K562 (cell line): Measurements from ENCODE around the gene NR5A1. TPM values are rescaled to one million over a fixed set of nuclear protein-coding genes. Genes with fewer than 3 reads are reported as not detected.

Experiments used
- ARID1B ChIP-seq: fragments of 450-650 bp; IDR thresholded peaks from 2 replicates; pipeline ENCODE4 v1.6.1; 2016; ENCODE audit warnings: antibody characterized with exemption, mild to moderate bottlenecking, inconsistent platforms
- CHD2 ChIP-seq: IDR thresholded peaks from 2 replicates; pipeline ENCODE4 v1.6.1; 2011; ENCODE audit warnings: low read depth, low read length
- KHSRP ChIP-seq: fragments of 450-650 bp; IDR thresholded peaks from 2 replicates; pipeline ENCODE4 v1.6.1; 2017
- MCM7 ChIP-seq, 2 experiments: fragments of 450-650 bp; IDR thresholded peaks; 2 replicates each; pipeline ENCODE4 v1.6.1; 2016 to 2018
- MYNN ChIP-seq, 2 experiments: sonication (generic); formaldehyde crosslinking in 1 of 2; IDR thresholded peaks; 2 replicates each; pipeline versions ENCODE4 v1.5.0 to v1.6.1; 2016 to 2020; ENCODE audit warnings: antibody characterized with exemption in 1 of 2, missing genetic modification reagents in 1 of 2
- NR4A1 ChIP-seq, 2 experiments: fragments of 250-450 bp in 1 of 2; fragments of 450-650 bp in 1 of 2; sonication (Bioruptor Pico) in 1 of 2; IDR thresholded peaks; 2 replicates each; pipeline versions ENCODE4 v1.4.0 to v1.6.1; 2016 to 2020; ENCODE audit warnings: mild to moderate bottlenecking in 2 of 2, missing compliant biosample characterization in 1 of 2, missing genetic modification characterization in 1 of 2, moderate library complexity in 1 of 2
- PML ChIP-seq: IDR thresholded peaks from 2 replicates; pipeline ENCODE4 v1.6.1; 2012; ENCODE audit warnings: low read length, inconsistent platforms
- POLR2G ChIP-seq: fragments of 200-400 bp; formaldehyde crosslinking; IDR thresholded peaks from 2 replicates; pipeline ENCODE4 v1.6.1; 2017; ENCODE audit warnings: low read depth, mild to moderate bottlenecking, antibody characterized with exemption, low read length, moderate library complexity
- RBBP5 ChIP-seq: fragments of 200-600 bp; sonication (generic); IDR thresholded peaks from 2 replicates; pipeline ENCODE4 v1.6.1; 2012; ENCODE audit warnings: borderline replicate concordance, mild to moderate bottlenecking, low read length, control low read depth, inconsistent platforms; ENCODE audit not compliant: insufficient read depth, poor library complexity, severe bottlenecking
- STAG1 ChIP-seq: sonication (generic); formaldehyde crosslinking; IDR thresholded peaks from 2 replicates; pipeline ENCODE4 v1.5.0; 2020; ENCODE audit warnings: missing genetic modification reagents, borderline replicate concordance
- TAL1 ChIP-seq: fragments of 450-650 bp; IDR thresholded peaks from 2 replicates; pipeline ENCODE4 v1.6.1; 2016; ENCODE audit warnings: mild to moderate bottlenecking
- XRCC3 ChIP-seq: fragments of 450-650 bp; IDR thresholded peaks from 2 replicates; pipeline ENCODE4 v1.6.1; 2017; ENCODE audit warnings: mild to moderate bottlenecking, moderate library complexity
- ZNF217 ChIP-seq: sonication (generic); formaldehyde crosslinking; IDR thresholded peaks from 2 replicates; pipeline ENCODE4 v1.8.0; 2022; ENCODE audit warnings: mild to moderate bottlenecking, missing genetic modification reagents
- ZNF316 ChIP-seq: fragments of 450-650 bp; IDR thresholded peaks from 2 replicates; pipeline ENCODE4 v1.6.1; 2016
- polyA plus RNA-seq, 8 experiments: library from polyadenylated mRNA; depleted of rRNA in 4 of 8; stranded (reverse) in 5 of 8; unstranded in 3 of 8; fragments of >200 nt; fragmentation: Nextera tagmentation in 2 of 8; fragmentation: Illumina TruSeq in 1 of 8; extraction: Ambion mirVana in 2 of 8; extraction: Trizol in 1 of 8; gene quantifications; 2 replicates each; pipeline versions ENCODE4 v1.2.1 to v1.2.3, GENCODE V29; 2011 to 2014; ENCODE audit warnings: inconsistent platforms in 1 of 8, missing spikeins in 1 of 8
- total RNA-seq, 7 experiments: library from RNA; depleted of rRNA in 6 of 7; stranded (reverse); fragments of >200 nt in 6 of 7; fragmentation: Illumina TruSeq in 2 of 7; extraction: Trizol in 2 of 7; gene quantifications; 2 replicates each; pipeline versions ENCODE4 v1.2.1 to v1.2.3, GENCODE V29; 2011 to 2021; ENCODE audit warnings: low replicate concordance in 1 of 7
- TF ChIP-seq, protein P1 (sequence below): fragments of 250-450 bp; sonication (Bioruptor Pico); IDR thresholded peaks from 2 replicates; pipeline ENCODE4 v1.5.0; 2021; ENCODE audit warnings: mild to moderate bottlenecking, borderline replicate concordance
- TF ChIP-seq, protein P2 (sequence below): sonication (generic); formaldehyde crosslinking; IDR thresholded peaks from 2 replicates; pipeline ENCODE4 v1.8.0; 2022; ENCODE audit warnings: mild to moderate bottlenecking, missing genetic modification reagents
- TF ChIP-seq, protein P3 (sequence below): sonication (generic); formaldehyde crosslinking; IDR thresholded peaks from 2 replicates; pipeline ENCODE4 v1.8.1; 2023; ENCODE audit warnings: mild to moderate bottlenecking, missing genetic modification reagents, moderate library complexity
- TF ChIP-seq, protein P4 (sequence below), 2 experiments: fragments of 250-450 bp in 1 of 2; fragments of 450-650 bp in 1 of 2; sonication (Bioruptor Pico) in 1 of 2; IDR thresholded peaks; 2 replicates each; pipeline versions ENCODE4 v1.6.1 to v1.8.0; 2016 to 2021; ENCODE audit warnings: mild to moderate bottlenecking in 2 of 2, moderate library complexity in 2 of 2, missing compliant biosample characterization in 1 of 2, missing genetic modification characterization in 1 of 2
- TF ChIP-seq, protein P5 (sequence below): fragments of 450-650 bp; formaldehyde crosslinking; IDR thresholded peaks from 2 replicates; pipeline ENCODE4 v1.4.0; 2022; ENCODE audit warnings: missing genetic modification characterization

The NR5A1 gene
- total and polyA plus RNA-seq, 9 of the 15 experiments (the other 6 are each of a cell fraction or from before 2014, with no cell fraction given) = 0.11 to 0.32 (median 0.20) TPM; not detected in 6

DNA sequence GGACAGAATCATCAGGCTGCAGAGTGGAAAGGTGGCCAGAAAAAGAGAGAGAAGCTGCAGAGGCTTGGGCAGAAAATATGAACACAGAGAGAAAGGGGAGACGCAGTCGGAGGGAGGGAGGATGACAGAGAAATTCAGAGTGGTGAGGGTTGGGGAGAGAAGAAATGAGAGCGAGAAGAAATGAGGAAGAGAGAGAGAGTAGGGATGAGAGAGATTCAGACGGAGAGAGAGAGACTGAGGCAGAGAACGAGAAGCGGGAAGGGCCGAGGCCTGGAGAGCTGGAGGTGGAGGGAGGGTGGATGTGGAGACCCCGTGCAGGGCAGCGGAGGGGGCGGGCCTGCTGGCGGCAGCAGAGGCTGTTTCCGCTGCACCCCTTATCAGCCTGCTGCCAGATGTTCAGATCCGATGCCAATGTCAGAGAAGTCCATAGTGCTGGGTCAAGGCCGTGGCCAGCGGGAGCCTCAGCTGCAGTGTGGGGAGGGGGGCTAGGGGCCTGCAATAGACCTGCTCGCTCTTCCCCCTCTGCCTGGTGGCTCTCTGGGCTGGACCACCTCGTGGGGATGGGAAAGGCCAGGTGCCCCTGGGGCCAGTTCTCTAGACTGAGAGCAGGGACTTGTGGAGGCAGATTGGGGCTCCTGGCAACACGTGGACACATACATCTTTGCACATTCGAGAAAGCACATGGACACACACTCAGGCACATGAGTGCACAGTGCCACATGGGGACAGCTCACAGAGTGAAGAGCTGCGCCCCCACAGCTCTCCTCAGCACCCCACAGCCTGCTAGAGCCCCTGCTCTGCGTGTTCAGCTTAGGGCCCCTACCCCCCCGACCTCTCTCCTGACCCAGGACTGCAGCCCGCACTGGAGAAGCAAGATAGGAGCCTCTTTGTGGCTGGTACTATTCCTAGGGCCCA is 4.9 kb upstream of the NR5A1 start (continued):
- TF ChIP-seq, protein P1, sequence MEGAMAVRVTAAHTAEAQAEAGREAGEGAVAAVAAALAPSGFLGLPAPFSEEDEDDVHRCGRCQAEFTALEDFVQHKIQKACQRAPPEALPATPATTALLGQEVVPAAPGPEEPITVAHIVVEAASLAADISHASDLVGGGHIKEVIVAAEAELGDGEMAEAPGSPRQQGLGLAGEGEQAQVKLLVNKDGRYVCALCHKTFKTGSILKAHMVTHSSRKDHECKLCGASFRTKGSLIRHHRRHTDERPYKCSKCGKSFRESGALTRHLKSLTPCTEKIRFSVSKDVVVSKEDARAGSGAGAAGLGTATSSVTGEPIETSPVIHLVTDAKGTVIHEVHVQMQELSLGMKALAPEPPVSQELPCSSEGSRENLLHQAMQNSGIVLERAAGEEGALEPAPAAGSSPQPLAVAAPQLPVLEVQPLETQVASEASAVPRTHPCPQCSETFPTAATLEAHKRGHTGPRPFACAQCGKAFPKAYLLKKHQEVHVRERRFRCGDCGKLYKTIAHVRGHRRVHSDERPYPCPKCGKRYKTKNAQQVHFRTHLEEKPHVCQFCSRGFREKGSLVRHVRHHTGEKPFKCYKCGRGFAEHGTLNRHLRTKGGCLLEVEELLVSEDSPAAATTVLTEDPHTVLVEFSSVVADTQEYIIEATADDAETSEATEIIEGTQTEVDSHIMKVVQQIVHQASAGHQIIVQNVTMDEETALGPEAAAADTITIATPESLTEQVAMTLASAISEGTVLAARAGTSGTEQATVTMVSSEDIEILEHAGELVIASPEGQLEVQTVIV (CRISPR knock-in tag) = no peak
- TF ChIP-seq STAG1 (CRISPR knock-in tag) (no peak), NR4A1 (CRISPR knock-in tag; IDR thresholded peaks at IDR 0.05) (no peak), NR4A1 (tag; IDR thresholded peaks at IDR 0.05) (0 out of 2 replicates have a peak, but pooled peaks have one; percentile 39), MYNN (IDR thresholded peaks at IDR 0.05) (0 out of 2 replicates have a peak, but pooled peaks have one; percentile 44), MYNN (CRISPR knock-in tag; IDR thresholded peaks at IDR 0.05) (no peak), TAL1 (peak; percentile 56; the same call in 1 of the 2 replicates), ZNF217 (CRISPR knock-in tag) (no peak), ARID1B (peak; percentile 85), CHD2 (no peak), XRCC3 (no peak), PML (no peak), ZNF316 (no peak), MCM7 (IDR thresholded peaks at IDR 0.05) (no peak), RBBP5 (no peak), POLR2G (peak; percentile 63), KHSRP (no peak)
- TF ChIP-seq, protein P2, sequence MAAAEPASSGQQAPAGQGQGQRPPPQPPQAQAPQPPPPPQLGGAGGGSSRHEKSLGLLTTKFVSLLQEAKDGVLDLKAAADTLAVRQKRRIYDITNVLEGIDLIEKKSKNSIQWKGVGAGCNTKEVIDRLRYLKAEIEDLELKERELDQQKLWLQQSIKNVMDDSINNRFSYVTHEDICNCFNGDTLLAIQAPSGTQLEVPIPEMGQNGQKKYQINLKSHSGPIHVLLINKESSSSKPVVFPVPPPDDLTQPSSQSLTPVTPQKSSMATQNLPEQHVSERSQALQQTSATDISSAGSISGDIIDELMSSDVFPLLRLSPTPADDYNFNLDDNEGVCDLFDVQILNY (CRISPR knock-in tag) = no peak
- TF ChIP-seq, protein P3, sequence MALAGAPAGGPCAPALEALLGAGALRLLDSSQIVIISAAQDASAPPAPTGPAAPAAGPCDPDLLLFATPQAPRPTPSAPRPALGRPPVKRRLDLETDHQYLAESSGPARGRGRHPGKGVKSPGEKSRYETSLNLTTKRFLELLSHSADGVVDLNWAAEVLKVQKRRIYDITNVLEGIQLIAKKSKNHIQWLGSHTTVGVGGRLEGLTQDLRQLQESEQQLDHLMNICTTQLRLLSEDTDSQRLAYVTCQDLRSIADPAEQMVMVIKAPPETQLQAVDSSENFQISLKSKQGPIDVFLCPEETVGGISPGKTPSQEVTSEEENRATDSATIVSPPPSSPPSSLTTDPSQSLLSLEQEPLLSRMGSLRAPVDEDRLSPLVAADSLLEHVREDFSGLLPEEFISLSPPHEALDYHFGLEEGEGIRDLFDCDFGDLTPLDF = no peak
- TF ChIP-seq, protein P4, sequence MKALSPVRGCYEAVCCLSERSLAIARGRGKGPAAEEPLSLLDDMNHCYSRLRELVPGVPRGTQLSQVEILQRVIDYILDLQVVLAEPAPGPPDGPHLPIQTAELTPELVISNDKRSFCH (CRISPR knock-in tag; IDR thresholded peaks at IDR 0.05) = no peak
- TF ChIP-seq, protein P4 (tag; IDR thresholded peaks at IDR 0.05) = no peak
- TF ChIP-seq, protein P5, sequence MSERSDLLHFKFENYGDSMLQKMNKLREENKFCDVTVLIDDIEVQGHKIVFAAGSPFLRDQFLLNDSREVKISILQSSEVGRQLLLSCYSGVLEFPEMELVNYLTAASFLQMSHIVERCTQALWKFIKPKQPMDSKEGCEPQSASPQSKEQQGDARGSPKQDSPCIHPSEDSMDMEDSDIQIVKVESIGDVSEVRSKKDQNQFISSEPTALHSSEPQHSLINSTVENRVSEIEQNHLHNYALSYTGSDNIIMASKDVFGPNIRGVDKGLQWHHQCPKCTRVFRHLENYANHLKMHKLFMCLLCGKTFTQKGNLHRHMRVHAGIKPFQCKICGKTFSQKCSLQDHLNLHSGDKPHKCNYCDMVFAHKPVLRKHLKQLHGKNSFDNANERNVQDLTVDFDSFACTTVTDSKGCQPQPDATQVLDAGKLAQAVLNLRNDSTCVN (CRISPR knock-in tag) = 0 out of 2 replicates have a peak, but pooled peaks have one; percentile 33
